Measurements from ENCODE around the gene ALKBH2.

DNA sequence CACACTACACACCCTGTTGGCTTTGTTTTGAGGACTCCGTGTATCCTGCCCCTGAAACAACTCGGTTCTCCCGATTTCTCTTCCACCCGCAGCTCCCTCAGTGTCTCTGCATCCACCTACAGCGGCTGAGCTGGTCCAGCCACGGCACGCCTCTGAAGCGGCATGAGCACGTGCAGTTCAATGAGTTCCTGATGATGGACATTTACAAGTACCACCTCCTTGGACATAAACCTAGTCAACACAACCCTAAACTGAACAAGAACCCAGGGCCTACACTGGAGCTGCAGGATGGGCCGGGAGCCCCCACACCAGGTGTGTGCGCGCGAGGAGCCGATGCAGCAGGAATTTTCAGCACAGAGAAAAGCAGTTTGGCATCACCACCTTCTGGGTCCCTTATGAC, 10.5 kb downstream of the ALKBH2 start:
- TF ChIP-seq EZH2 (IDR thresholded peaks at IDR 0.05; ENCODE audit: insufficient read depth, poor library complexity, severe bottlenecking) (no peak), EZH2phosphoT487 (IDR thresholded peaks at IDR 0.05; ENCODE audit: insufficient read depth, low read depth) (no peak)
